ENCODE data around the gene NACAD. TPM values are rescaled to one million over a fixed set of nuclear protein-coding genes. Genes with fewer than 3 reads are reported as not detected.
"Not testable (repeated sequence)": the region's sequence is repeated elsewhere in the genome, so short reads cannot be mapped to it uniquely, and the experiment has no call there.

The NACAD gene
- total RNA-seq, 1 experiment from 2014 or later = not detected

DNA sequence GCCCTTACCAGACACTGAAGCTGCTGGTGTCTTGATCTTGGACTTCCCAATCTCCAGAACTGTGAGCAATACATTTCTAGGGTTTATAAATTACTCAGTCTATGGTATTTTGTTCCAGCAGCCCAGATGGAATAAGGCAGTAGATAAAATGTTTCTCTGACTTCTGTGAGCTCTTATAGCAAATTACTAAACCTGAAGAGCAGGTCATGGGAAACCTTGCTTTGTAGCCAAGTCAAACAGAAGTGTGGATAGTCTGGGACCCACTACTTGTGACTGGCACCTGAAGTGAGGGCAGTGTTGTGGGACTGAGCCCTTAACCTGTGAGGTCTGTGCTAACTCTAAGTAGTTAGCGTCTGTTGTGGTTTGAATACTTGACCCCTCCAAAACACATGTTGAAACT lies 27.3 kb upstream of the NACAD start:
- intact Hi-C loops (cut with micrococcal nuclease) = loop anchor here (10.0 kb wide), 1 partner anchor 121 kb away; no protein-coding TSS in a partner anchor
- no peaks in the 10 kb centered on the region for H3K4me1 Mint-ChIP-seq (ENCODE audit: insufficient read depth, unreplicated experiment)
- no peaks in the 10 kb centered on the region for H3K9me3 Mint-ChIP-seq (ENCODE audit: unreplicated experiment)

DNA sequence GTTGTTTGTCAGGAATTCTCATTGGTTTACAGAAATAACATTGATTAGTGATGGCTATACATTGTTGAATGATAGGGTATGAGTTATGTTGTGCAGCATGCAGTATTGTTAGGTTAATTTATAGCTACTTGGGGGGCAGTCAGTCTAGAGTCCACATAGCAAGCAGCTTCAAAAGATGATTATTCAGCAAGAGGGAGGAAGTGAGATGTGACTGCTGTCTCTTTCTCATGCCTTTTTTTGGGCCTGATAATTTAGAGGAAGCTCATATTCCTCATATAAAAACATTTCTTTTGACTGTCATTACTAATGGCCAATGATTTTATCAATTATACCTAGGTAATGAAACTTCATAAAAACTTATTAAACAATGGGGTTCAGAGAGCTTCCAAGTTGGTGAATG lies 26.2 kb upstream of the NACAD start:
- Mint-ChIP-seq H3K4me3 (ENCODE audit: unreplicated experiment) (no peak overlapping the region), H3K27ac (ENCODE audit: low read depth, unreplicated experiment) (no peak overlapping the region), H3K9me3 (ENCODE audit: unreplicated experiment) (no peaks in the 10 kb centered on the region), H3K27me3 (ENCODE audit: insufficient read depth, unreplicated experiment) (no peaks in the 10 kb centered on the region), H3K36me3 (ENCODE audit: insufficient read depth, unreplicated experiment) (peaks cover 17% of the 10 kb centered on the region), H3K4me1 (ENCODE audit: insufficient read depth, unreplicated experiment) (peaks cover 4% of the 10 kb centered on the region)
- intact Hi-C loops (cut with micrococcal nuclease) = loop anchor here (10.0 kb wide), 1 partner anchor 120 kb away; no protein-coding TSS in a partner anchor
- DNase-seq (ENCODE audit: unreplicated experiment) = no peak
- ChIA-PET CTCF (interaction anchor here (1.0 to 3.7 kb wide), 3 partner anchors 9 to 21 kb away, joined by 5 to 26 read pairs (median 5); no protein-coding TSS in a partner anchor), POLR2A (interaction anchor here (2.6 kb wide), 1 partner anchor 113 kb away, joined by 8 read pairs; no protein-coding TSS in a partner anchor)
- TF ChIP-seq, protein P1, sequence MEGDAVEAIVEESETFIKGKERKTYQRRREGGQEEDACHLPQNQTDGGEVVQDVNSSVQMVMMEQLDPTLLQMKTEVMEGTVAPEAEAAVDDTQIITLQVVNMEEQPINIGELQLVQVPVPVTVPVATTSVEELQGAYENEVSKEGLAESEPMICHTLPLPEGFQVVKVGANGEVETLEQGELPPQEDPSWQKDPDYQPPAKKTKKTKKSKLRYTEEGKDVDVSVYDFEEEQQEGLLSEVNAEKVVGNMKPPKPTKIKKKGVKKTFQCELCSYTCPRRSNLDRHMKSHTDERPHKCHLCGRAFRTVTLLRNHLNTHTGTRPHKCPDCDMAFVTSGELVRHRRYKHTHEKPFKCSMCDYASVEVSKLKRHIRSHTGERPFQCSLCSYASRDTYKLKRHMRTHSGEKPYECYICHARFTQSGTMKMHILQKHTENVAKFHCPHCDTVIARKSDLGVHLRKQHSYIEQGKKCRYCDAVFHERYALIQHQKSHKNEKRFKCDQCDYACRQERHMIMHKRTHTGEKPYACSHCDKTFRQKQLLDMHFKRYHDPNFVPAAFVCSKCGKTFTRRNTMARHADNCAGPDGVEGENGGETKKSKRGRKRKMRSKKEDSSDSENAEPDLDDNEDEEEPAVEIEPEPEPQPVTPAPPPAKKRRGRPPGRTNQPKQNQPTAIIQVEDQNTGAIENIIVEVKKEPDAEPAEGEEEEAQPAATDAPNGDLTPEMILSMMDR (IDR thresholded peaks at IDR 0.05; ENCODE audit: unreplicated experiment) = no peak
- BruUV-seq (replicated peaks) = no TSS peak

More for the DNA sequence above, 27.3 kb upstream of the NACAD start:
- ChIA-PET POLR2A (no interaction called here), CTCF (interaction anchor here (0.6 to 3.7 kb wide), 4 partner anchors 16 to 572 kb away, joined by 3 to 26 read pairs (median 4); no protein-coding TSS in a partner anchor)
- H3K27ac Mint-ChIP-seq (ENCODE audit: low read depth, unreplicated experiment) = no peak overlapping the region
- no peak overlapping the region for H3K4me3 Mint-ChIP-seq (ENCODE audit: unreplicated experiment)
- H3K27me3 Mint-ChIP-seq (ENCODE audit: insufficient read depth, unreplicated experiment) = no peaks in the 10 kb centered on the region
- H3K36me3 Mint-ChIP-seq (ENCODE audit: insufficient read depth, unreplicated experiment) = peaks cover 13% of the 10 kb centered on the region
- no TSS peak for BruUV-seq (replicated peaks)
- TF ChIP-seq, protein P1 (IDR thresholded peaks at IDR 0.05; ENCODE audit: unreplicated experiment) = no peak
- no peak for DNase-seq (ENCODE audit: unreplicated experiment)

DNA sequence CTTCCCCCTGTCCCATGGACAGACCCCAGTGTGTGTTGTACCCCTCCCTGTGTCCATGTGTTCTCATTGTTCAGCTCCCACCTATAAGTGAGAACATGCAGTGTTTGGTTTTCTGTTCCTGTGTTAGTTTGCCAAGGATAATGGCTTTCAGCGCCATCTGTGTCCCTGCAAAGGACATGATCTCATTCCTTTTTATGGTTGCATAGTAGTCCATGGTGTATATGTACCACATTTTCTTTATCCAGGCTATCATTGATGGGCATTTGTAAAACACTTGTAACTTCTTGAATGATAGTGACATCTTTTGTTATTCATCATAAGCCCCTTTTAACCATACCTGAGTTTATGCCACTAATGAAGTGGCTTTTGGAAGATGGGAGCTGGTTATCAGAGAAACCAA lies 25.5 kb upstream of the NACAD start:
- CTCF ChIA-PET = interaction anchor here (1.0 to 3.7 kb wide), 3 partner anchors 10 to 22 kb away, joined by 5 to 26 read pairs (median 5); no protein-coding TSS in a partner anchor

DNA sequence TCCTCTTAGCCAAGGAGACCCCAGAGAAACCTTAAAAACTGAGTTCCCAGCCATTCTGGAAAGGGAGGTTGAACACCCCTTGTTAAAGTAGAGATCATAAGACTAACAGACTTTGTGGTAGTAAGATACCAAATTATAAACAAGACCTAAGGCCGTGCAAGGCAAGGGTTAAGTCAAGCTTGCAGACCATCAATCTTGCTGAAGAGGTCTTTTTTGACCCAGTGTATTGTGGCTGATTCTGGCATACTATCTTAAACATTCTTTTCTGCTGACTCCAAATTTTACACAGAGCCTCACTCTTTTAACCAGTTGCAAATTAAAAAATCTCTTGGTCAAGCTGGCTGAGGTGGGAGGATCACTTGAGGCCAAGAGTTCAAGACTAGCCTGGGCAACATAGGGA lies 23.9 kb upstream of the NACAD start:
- H3K27me3 Mint-ChIP-seq (ENCODE audit: insufficient read depth, unreplicated experiment) = no peaks in the 10 kb centered on the region
- H3K9me3 Mint-ChIP-seq (ENCODE audit: unreplicated experiment) = no peaks in the 10 kb centered on the region
- intact Hi-C loops (cut with micrococcal nuclease) = loop anchor here (10.0 kb wide), 1 partner anchor 118 kb away; no protein-coding TSS in a partner anchor
- POLR2A ChIA-PET = interaction anchor here (0.5 to 3.2 kb wide), 11 partner anchors 13 to 505 kb away, joined by 3 to 59 read pairs (median 7); partner anchors contain the start of genes CCM2, OGDH and PURB
- TF ChIP-seq, protein P1 (IDR thresholded peaks at IDR 0.05; ENCODE audit: unreplicated experiment) = no peak
- CTCF ChIA-PET = interaction anchor here (0.9 to 1.6 kb wide), 2 partner anchors 9 to 23 kb away, joined by 5 read pairs; no protein-coding TSS in a partner anchor
- BruUV-seq (replicated peaks) = no TSS peak
- H3K4me1 Mint-ChIP-seq (ENCODE audit: insufficient read depth, unreplicated experiment) = peaks cover 18% of the 10 kb centered on the region
- peak overlapping the region; percentile 91 for H3K4me3 Mint-ChIP-seq (ENCODE audit: unreplicated experiment)
- no peak overlapping the region for H3K27ac Mint-ChIP-seq (ENCODE audit: low read depth, unreplicated experiment)
- H3K36me3 Mint-ChIP-seq (ENCODE audit: insufficient read depth, unreplicated experiment) = peaks cover 19% of the 10 kb centered on the region
- DNase-seq (ENCODE audit: unreplicated experiment) = no peak

More for the DNA sequence above, 25.5 kb upstream of the NACAD start:
- peaks cover 13% of the 10 kb centered on the region for H3K36me3 Mint-ChIP-seq (ENCODE audit: insufficient read depth, unreplicated experiment)
- not testable (repeated sequence) for DNase-seq (ENCODE audit: unreplicated experiment); H3K27me3 Mint-ChIP-seq (ENCODE audit: insufficient read depth, unreplicated experiment); H3K4me3 Mint-ChIP-seq (ENCODE audit: unreplicated experiment); H3K9me3 Mint-ChIP-seq (ENCODE audit: unreplicated experiment); H3K27ac Mint-ChIP-seq (ENCODE audit: low read depth, unreplicated experiment); BruUV-seq (replicated peaks); H3K4me1 Mint-ChIP-seq (ENCODE audit: insufficient read depth, unreplicated experiment)
- intact Hi-C loops (cut with micrococcal nuclease) = loop anchor here (10.0 kb wide), 1 partner anchor 119 kb away; no protein-coding TSS in a partner anchor
- POLR2A ChIA-PET = interaction anchor here (0.7 to 2.6 kb wide), 4 partner anchors 22 to 514 kb away, joined by 3 to 8 read pairs (median 5); no protein-coding TSS in a partner anchor

Measured in MCF 10A (cell line).